Mucosa of stomach (tissue), 1 donor: ENCODE measurements around the gene PDP2.
"Not testable (repeated sequence)": the region's sequence is repeated elsewhere in the genome, so short reads cannot be mapped to it uniquely, and the experiment has no call there.

Experiments used
- H3K27me3 ChIP-seq: one replicate; pipeline ENCODE4 v1.7.0; 2013; ENCODE audit warnings: mild to moderate bottlenecking, low read length; ENCODE audit not compliant: control insufficient read depth, insufficient read depth
- H3K36me3 ChIP-seq: one replicate; pipeline ENCODE4 v1.7.0; 2013; ENCODE audit warnings: low read length; ENCODE audit not compliant: control insufficient read depth, insufficient read depth
- H3K4me1 ChIP-seq: one replicate; pipeline ENCODE4 v1.7.0; 2013; ENCODE audit warnings: mild to moderate bottlenecking, low read length; ENCODE audit not compliant: control insufficient read depth, insufficient read depth
- H3K4me3 ChIP-seq: one replicate; pipeline ENCODE4 v1.7.0; 2013; ENCODE audit warnings: low read length
- H3K9ac ChIP-seq: one replicate; pipeline ENCODE4 v1.7.0; 2013; ENCODE audit warnings: mild to moderate bottlenecking, low read length, moderate library complexity
- H3K9me3 ChIP-seq: one replicate; pipeline ENCODE4 v1.7.0; 2013; ENCODE audit warnings: mild to moderate bottlenecking, low read length, moderate library complexity; ENCODE audit not compliant: control insufficient read depth
- donor health status: Pancreatic carcinoma.

PDP2 gene

DNA sequence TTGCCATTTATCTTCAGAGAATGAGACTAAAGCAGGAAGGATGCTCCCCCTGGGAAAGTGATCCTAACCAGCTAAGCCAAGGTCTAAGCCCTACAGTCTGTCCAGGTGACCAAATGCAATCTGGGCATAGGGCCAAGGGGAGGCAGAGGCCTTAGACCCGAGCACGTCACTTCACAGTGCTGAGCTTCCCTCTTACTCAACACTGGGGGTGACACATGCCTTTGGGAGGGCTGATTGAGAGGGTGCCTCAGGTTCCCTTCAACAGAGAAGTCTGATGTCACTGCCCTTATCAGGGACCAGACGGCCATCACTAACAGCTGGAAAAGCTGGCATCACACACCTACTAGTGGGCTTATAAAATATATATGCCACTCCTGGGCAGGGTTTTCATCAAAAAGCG is 49.9 kb downstream of the PDP2 start:
- Histone ChIP-seq H3K9me3 (no peaks in the 10 kb centered on the region), H3K4me1 (peaks cover 45% of the 10 kb centered on the region), H3K36me3 (no peaks in the 10 kb centered on the region), H3K27me3 (peaks cover 17% of the 10 kb centered on the region), H3K4me3 (no peak overlapping the region), H3K9ac (no peak overlapping the region)

DNA sequence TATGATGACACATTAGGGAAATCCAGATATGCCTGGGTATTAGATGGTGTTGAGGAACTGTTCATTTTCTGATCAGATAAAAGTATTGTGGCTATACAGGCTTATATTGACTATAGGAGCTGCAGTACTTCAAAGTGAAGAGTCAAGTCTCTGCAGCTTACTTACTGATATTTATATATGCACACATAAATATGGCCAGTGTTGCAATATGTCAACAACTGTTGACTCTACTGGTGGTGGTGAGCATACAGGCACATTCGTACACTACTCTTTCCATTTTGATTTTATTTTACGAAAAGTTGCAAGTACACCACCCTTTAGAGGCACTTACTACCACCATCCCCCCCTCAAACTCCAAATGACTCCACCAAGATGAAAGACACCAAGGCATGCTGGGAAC is 51.4 kb downstream of the PDP2 start:
- H3K9ac ChIP-seq, result no peak overlapping the region

DNA sequence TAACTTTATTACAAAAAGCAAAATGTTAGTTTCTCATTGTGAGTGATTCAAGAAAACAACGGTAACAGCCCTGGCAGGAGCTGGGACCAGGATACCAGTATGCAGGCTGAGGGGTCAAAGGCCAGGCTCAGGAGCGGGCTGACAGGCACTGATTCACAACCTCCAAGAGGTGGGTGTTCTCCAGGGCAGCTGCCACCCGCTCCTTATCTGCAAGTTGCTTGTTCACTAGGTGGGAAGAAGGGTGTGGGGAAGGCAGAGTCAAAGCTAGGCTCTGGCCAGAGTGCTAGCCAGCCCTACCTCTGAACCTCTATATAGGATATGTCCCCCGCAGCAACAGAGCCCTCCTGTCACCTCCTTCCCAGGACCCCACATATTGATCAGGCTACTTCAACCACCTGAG is 51.8 kb downstream of the PDP2 start:
- Histone ChIP-seq H3K27me3 (no peaks in the 10 kb centered on the region), H3K4me3 (no peak overlapping the region), H3K9ac (no peak overlapping the region), H3K36me3 (no peaks in the 10 kb centered on the region), H3K4me1 (peaks cover 57% of the 10 kb centered on the region), H3K9me3 (no peaks in the 10 kb centered on the region)

More for the DNA sequence above, 51.4 kb downstream of the PDP2 start:
- Histone ChIP-seq H3K4me3 (no peak overlapping the region), H3K4me1 (peaks cover 53% of the 10 kb centered on the region), H3K36me3 (no peaks in the 10 kb centered on the region), H3K9me3 (no peaks in the 10 kb centered on the region), H3K27me3 (peaks cover 2% of the 10 kb centered on the region)

GRCh38 chr16:66933776-66934137 is 53.4 kb downstream of the PDP2 start:
- peaks cover 68% of the 10 kb centered on the region for H3K4me1 ChIP-seq
- H3K4me3 ChIP-seq, result peak overlapping the region; percentile 88
- no peaks in the 10 kb centered on the region for H3K9me3 ChIP-seq
- peak overlapping the region; percentile 95 for H3K9ac ChIP-seq
- H3K27me3 ChIP-seq, result no peaks in the 10 kb centered on the region
- H3K36me3 ChIP-seq, result peaks cover 6% of the 10 kb centered on the region

GRCh38 chr16:66934138-66934838 is 54.0 kb downstream of the PDP2 start, which contains the start of gene CIAO2B:
Gene CIAO2B, minus strand, starts transcription at chr16:66934402. Its CDS starts 38 bp downstream, at chr16:66934364.
- peak within 1 kb of the TSS; percentile 88 for H3K4me3 ChIP-seq
- H3K4me1 ChIP-seq, result peaks cover 68% of the 10 kb centered on the region
- H3K9ac ChIP-seq, result peak within 1 kb of the TSS; percentile 95
- H3K9me3 ChIP-seq, result no peaks in the 10 kb centered on the region
- H3K27me3 ChIP-seq, result no peaks in the 10 kb centered on the region
- H3K36me3 ChIP-seq, result peaks cover 6% of the 10 kb centered on the region

GRCh38 chr16:66934839-66935313 is 54.6 kb downstream of the PDP2 start:
- H3K4me1 ChIP-seq, result peaks cover 67% of the 10 kb centered on the region

DNA sequence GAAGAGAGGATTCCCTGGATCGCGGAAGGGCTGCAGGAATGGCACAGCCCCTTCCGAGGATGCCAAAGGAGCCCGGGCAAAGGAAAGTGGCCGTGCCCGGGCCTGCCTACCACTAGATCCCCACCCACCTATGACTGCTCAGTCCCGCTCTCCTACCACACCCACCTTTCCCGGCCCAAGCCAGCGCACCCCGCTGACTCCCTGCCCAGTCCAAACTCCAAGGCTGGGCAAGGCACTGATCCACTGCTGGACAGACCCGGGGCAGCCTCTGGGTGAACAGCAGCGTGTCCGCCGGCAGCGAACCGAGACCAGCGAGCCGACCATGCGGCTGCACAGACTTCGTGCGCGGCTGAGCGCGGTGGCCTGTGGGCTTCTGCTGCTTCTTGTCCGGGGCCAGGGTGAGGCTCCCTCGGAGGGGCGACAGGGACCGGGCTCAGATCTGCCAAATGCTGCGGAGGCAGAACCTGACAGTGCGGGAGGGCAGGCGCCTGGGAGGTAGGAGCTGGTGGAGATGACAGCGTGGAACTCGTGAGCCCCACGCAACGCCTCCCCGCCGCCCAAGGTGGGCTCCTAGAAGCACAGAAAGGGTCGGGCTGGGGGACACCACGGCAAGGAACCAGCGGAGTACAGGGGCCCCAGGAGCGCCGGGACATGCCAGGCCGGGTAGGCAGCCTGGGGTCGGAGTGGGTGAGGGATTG is 55.1 kb downstream of the PDP2 start, which contains the start of gene CES2:
Gene CES2 (plus strand): TSS at position 203 of the 698 bp plus-strand sequence. CDS start 120 bp downstream, at position 323.
- peak within 1 kb of the TSS; percentile 88 for H3K4me3 ChIP-seq
- peaks cover 12% of the 10 kb centered on the region for H3K36me3 ChIP-seq
- H3K27me3 ChIP-seq, result no peaks in the 10 kb centered on the region
- H3K9ac ChIP-seq, result peak within 1 kb of the TSS; percentile 95
- H3K9me3 ChIP-seq, result no peaks in the 10 kb centered on the region
- peaks cover 61% of the 10 kb centered on the region for H3K4me1 ChIP-seq

More at GRCh38 chr16:66934839-66935313, 54.6 kb downstream of the PDP2 start:
- Histone ChIP-seq H3K9ac (peak overlapping the region; percentile 95), H3K4me3 (peak overlapping the region; percentile 88)
- not testable (repeated sequence) for H3K27me3 ChIP-seq, H3K9me3 ChIP-seq, H3K36me3 ChIP-seq

- Histone ChIP-seq H3K4me3 (peak overlapping the region; percentile 20), H3K9ac (peak overlapping the region; percentile 95), H3K36me3 (peaks cover 21% of the 10 kb centered on the region), H3K27me3 (no peaks in the 10 kb centered on the region), H3K4me1 (peaks cover 56% of the 10 kb centered on the region), H3K9me3 (no peaks in the 10 kb centered on the region)
Observed at GRCh38 chr16:66936462-66936861, 56.1 kb downstream of the PDP2 start.

DNA sequence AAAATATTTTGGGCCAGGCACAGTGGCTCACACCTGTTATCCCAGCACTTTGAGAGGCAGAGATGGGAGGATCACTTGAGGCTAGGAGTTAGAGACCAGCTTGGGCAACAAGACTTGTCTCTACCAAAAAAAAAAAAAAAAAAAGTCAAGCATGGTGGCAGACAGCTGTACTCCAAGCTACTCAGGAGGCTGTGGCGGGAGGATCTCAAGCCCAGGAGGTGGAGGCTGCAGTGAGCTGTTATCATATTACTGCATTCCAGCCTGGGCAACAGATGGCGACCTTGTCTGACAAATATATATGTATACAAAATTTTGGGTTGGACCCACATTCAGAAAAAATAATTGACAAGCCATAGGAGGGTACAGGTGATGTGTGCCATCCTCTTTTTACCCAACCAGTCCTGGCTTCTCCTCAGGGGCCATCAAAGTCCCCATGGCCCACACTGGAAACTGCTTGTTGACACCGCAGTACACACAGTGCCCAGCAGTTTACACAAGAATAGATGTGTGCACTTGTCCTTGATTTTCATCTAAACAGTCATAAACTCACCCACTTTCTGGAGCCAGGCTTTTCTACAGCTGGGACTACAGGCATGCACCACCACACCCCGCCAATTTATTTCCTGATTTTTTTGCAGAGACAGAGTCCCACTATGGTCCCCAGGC is 56.7 kb downstream of the PDP2 start:
- Histone ChIP-seq H3K4me3 (no peak overlapping the region), H3K9ac (peak overlapping the region; percentile 95), H3K36me3 (peaks cover 25% of the 10 kb centered on the region), H3K4me1 (peaks cover 50% of the 10 kb centered on the region), H3K27me3 (no peaks in the 10 kb centered on the region), H3K9me3 (no peaks in the 10 kb centered on the region)

DNA sequence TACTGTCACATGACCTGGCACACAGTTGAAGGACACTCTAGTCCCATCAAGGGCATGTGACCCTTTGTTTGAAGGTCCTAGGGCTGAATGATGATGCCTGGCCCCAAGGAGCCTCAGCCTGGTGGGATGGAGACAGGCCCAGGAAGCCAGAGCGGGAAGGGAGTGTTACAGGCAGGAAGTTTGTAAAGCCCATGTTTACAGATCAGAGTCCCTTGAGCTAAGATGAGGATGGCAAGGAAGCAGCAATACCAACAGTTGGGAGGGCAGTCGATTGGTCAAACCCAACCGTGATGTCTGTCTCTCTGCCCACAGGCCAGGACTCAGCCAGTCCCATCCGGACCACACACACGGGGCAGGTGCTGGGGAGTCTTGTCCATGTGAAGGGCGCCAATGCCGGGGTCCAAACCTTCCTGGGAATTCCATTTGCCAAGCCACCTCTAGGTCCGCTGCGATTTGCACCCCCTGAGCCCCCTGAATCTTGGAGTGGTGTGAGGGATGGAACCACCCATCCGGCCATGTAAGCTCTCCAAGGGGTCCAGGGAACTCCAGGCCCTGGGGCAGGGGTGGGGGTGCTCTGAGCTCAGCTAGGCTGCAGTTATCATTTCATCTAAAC is 57.5 kb downstream of the PDP2 start:
- Histone ChIP-seq H3K4me1 (peaks cover 42% of the 10 kb centered on the region), H3K4me3 (no peak overlapping the region), H3K9me3 (no peaks in the 10 kb centered on the region), H3K9ac (no peak overlapping the region), H3K27me3 (no peaks in the 10 kb centered on the region), H3K36me3 (peaks cover 25% of the 10 kb centered on the region)

DNA sequence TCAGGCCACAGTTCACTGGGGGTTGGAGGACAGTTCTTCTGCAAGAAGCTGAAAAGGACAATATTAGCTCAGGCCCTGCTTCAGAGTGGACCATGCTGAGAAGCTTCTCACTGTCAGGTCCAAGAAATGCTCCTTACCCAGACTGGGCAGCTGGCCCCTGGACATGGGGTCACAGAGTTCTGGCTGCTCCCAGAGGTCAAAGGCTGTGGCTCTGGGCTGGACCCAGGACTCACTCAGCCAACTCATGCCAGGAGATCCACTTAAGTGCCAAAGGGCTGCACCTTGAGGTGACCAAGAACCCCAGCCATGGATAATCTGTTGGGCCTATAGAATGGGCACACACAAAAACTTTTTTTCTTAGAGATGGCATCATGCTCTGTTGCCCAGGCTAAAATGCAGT is 59.1 kb downstream of the PDP2 start:
- H3K4me3 ChIP-seq, result no peak overlapping the region
- H3K9ac ChIP-seq, result no peak overlapping the region
- H3K27me3 ChIP-seq, result no peaks in the 10 kb centered on the region
- peaks cover 25% of the 10 kb centered on the region for H3K36me3 ChIP-seq
- H3K9me3 ChIP-seq, result no peaks in the 10 kb centered on the region
- peaks cover 32% of the 10 kb centered on the region for H3K4me1 ChIP-seq
